HepG2 (cell line): Measurements from ENCODE around the gene MIGA2. TPM values are rescaled to one million over a fixed set of nuclear protein-coding genes. Genes with fewer than 3 reads are reported as not detected.

ENCODE experiments used
- AGO1 ChIP-seq: fragments of 200-400 bp; formaldehyde crosslinking; IDR thresholded peaks from 2 replicates; pipeline ENCODE4 v1.6.1; 2017; ENCODE audit warnings: mild to moderate bottlenecking, low read depth, low read length, moderate library complexity; ENCODE audit not compliant: poor library complexity, severe bottlenecking
- GMEB1 ChIP-seq: sonication (generic); formaldehyde crosslinking; IDR thresholded peaks from 2 replicates; pipeline ENCODE4 v1.5.1; 2020; ENCODE audit warnings: missing genetic modification reagents, mild to moderate bottlenecking, borderline replicate concordance
- HNRNPL ChIP-seq: fragments of 200-400 bp; formaldehyde crosslinking; IDR thresholded peaks from 2 replicates; pipeline ENCODE4 v1.6.1; 2017; ENCODE audit warnings: mild to moderate bottlenecking, low read depth, low read length
- HNRNPUL1 ChIP-seq: fragments of 200-400 bp; formaldehyde crosslinking; IDR thresholded peaks from 2 replicates; pipeline ENCODE4 v1.6.1; 2017; ENCODE audit warnings: low read depth, mild to moderate bottlenecking, low read length, moderate library complexity
- KDM4B ChIP-seq: sonication (generic); formaldehyde crosslinking; IDR thresholded peaks from 2 replicates; pipeline ENCODE4 v1.4.0; 2020; ENCODE audit warnings: missing genetic modification reagents
- KLF15 ChIP-seq: sonication (generic); formaldehyde crosslinking; IDR thresholded peaks from 2 replicates; pipeline ENCODE4 v1.8.1; 2023; ENCODE audit warnings: borderline replicate concordance, mild to moderate bottlenecking, inconsistent platforms, missing genetic modification reagents, mixed read lengths
- KMT2A ChIP-seq: sonication (generic); formaldehyde crosslinking; IDR thresholded peaks from 2 replicates; pipeline ENCODE4 v1.4.0; 2020; ENCODE audit warnings: missing genetic modification reagents
- MXD3 ChIP-seq: IDR thresholded peaks from 2 replicates; pipeline ENCODE4 v1.6.1; 2016; ENCODE audit warnings: mild to moderate bottlenecking, missing biosample characterization, missing genetic modification reagents
- NCOA1 ChIP-seq: sonication (generic); formaldehyde crosslinking; IDR thresholded peaks from 2 replicates; pipeline ENCODE4 v1.9.0; 2021; ENCODE audit warnings: missing genetic modification reagents
- PHF5A ChIP-seq: IDR thresholded peaks from one replicate; pipeline ENCODE4 v1.6.1; 2018; ENCODE audit warnings: low read depth, missing genetic modification reagents; ENCODE audit not compliant: unreplicated experiment
- POLR2AphosphoS5 ChIP-seq: IDR thresholded peaks from 2 replicates; pipeline ENCODE4 v1.6.1; 2012; ENCODE audit warnings: low read depth, low read length
- PRPF4 ChIP-seq: fragments of 200-400 bp; formaldehyde crosslinking; IDR thresholded peaks from 2 replicates; pipeline ENCODE4 v1.6.1; 2016; ENCODE audit warnings: low read length, low read depth; ENCODE audit not compliant: poor library complexity, severe bottlenecking
- SPEN ChIP-seq: sonication (generic); formaldehyde crosslinking; IDR thresholded peaks from 2 replicates; pipeline ENCODE4 v1.5.1; 2020; ENCODE audit warnings: low read depth, mild to moderate bottlenecking, missing genetic modification reagents
- ZBTB2 ChIP-seq: sonication (generic); formaldehyde crosslinking; IDR thresholded peaks from 2 replicates; pipeline ENCODE4 v1.8.0; 2022; ENCODE audit warnings: low read depth, missing genetic modification reagents
- ZMYM2 ChIP-seq: sonication (generic); formaldehyde crosslinking; IDR thresholded peaks from 2 replicates; pipeline ENCODE4 v1.8.0; 2022; ENCODE audit warnings: mild to moderate bottlenecking, missing genetic modification reagents
- ZNF160 ChIP-seq: sonication (generic); formaldehyde crosslinking; IDR thresholded peaks from 2 replicates; pipeline ENCODE4 v1.8.0; 2022; ENCODE audit warnings: mild to moderate bottlenecking, inconsistent platforms, missing genetic modification reagents
- ZNF564 ChIP-seq: sonication (generic); formaldehyde crosslinking; IDR thresholded peaks from 2 replicates; pipeline ENCODE4 v1.8.1; 2023; ENCODE audit warnings: mild to moderate bottlenecking, missing genetic modification reagents
- ZSCAN31 ChIP-seq: sonication (generic); formaldehyde crosslinking; IDR thresholded peaks from 2 replicates; pipeline ENCODE4 v1.5.0; 2020; ENCODE audit warnings: low read depth, mild to moderate bottlenecking, missing genetic modification reagents
- polyA plus RNA-seq, 8 experiments: library from polyadenylated mRNA; depleted of rRNA in 3 of 8; stranded (reverse) in 7 of 8; unstranded in 1 of 8; fragments of >200 nt; fragmentation: Illumina TruSeq in 4 of 8; extraction: Trizol in 4 of 8; gene quantifications; 2 replicates each; pipeline versions ENCODE4 v1.2.1 to v1.2.3, GENCODE V29; 2011 to 2016; ENCODE audit warnings: low read depth in 4 of 8, missing spikeins in 1 of 8, mixed read lengths in 1 of 8; ENCODE audit not compliant: insufficient read depth in 1 of 8
- total RNA-seq, 5 experiments: library from RNA; depleted of rRNA; stranded (reverse); fragments of >200 nt; fragmentation: Illumina TruSeq; extraction: Trizol; gene quantifications; 2 replicates each; pipeline ENCODE4 v1.2.3, GENCODE V29; 2016; ENCODE audit warnings: low read depth in 1 of 5
- TF ChIP-seq, protein P1 (sequence below): sonication (generic); formaldehyde crosslinking; IDR thresholded peaks from 2 replicates; pipeline ENCODE4 v1.9.0; 2022; ENCODE audit warnings: low read depth, missing genetic modification reagents
- TF ChIP-seq, protein P2 (sequence below): sonication (generic); formaldehyde crosslinking; IDR thresholded peaks from 2 replicates; pipeline ENCODE4 v1.4.0; 2020; ENCODE audit warnings: mild to moderate bottlenecking, missing genetic modification reagents

The MIGA2 gene
- total and polyA plus RNA-seq, 2 of the 13 experiments (the other 11 are each of a cell fraction or from before 2014, with no cell fraction given) = 10.8 to 17.1 TPM

DNA sequence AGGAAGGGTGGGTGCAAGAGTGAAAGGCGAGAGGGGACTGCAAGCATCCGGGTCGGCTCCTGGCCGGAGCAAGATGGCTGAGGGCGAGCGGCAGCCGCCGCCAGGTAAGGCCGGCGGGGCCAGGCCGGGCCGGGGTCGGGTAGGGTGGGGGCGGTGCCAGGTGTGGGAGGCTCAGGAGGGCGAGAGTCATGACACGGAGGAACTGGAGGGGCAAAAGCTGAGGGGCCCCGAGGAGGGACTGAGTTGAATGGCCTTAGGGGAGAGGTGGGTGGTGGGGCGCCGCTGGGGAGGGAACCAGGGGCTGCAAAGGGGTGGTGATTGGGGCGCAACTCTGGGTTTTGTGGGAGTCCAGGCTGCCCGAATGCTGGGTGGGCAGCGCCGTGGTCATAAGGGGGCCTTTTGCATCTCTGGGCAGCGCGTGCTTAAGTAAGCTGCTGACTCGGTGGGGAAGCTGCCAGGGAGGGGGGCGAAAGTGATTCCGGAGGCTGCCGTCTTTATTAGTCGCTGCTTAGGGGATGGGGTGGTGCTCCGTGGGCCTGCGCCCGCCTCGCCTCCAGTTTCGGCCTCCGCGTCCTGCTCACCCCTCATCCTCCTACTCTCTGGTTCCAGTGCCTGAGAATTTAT is 75.2 kb downstream of the MIGA2 start (continued):
- TF ChIP-seq KLF15 (peak; percentile 42; the same call in 1 of the 2 replicates), ZMYM2 (CRISPR knock-in tag) (no peak), HNRNPUL1 (no peak), NCOA1 (CRISPR knock-in tag) (no peak), MXD3 (CRISPR knock-in tag) (no peak; the same call in 1 of the 2 replicates), KDM4B (CRISPR knock-in tag) (no peak), HNRNPL (no peak), PRPF4 (no peak), SPEN (CRISPR knock-in tag) (no peak), ZSCAN31 (CRISPR knock-in tag) (0 out of 2 replicates have a peak, but pooled peaks have one; percentile 62), KMT2A (CRISPR knock-in tag) (0 out of 2 replicates have a peak, but pooled peaks have one; percentile 21), GMEB1 (CRISPR knock-in tag) (no peak), ZNF160 (CRISPR knock-in tag) (no peak), PHF5A (CRISPR knock-in tag) (no peak), POLR2AphosphoS5 (no peak), ZBTB2 (no peak), AGO1 (no peak), ZNF564 (no peak)
- TF ChIP-seq, protein P1, sequence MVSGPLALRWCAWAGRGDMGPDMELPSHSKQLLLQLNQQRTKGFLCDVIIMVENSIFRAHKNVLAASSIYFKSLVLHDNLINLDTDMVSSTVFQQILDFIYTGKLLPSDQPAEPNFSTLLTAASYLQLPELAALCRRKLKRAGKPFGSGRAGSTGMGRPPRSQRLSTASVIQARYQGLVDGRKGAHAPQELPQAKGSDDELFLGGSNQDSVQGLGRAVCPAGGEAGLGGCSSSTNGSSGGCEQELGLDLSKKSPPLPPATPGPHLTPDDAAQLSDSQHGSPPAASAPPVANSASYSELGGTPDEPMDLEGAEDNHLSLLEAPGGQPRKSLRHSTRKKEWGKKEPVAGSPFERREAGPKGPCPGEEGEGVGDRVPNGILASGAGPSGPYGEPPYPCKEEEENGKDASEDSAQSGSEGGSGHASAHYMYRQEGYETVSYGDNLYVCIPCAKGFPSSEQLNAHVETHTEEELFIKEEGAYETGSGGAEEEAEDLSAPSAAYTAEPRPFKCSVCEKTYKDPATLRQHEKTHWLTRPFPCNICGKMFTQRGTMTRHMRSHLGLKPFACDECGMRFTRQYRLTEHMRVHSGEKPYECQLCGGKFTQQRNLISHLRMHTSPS = no peak
- TF ChIP-seq, protein P2, sequence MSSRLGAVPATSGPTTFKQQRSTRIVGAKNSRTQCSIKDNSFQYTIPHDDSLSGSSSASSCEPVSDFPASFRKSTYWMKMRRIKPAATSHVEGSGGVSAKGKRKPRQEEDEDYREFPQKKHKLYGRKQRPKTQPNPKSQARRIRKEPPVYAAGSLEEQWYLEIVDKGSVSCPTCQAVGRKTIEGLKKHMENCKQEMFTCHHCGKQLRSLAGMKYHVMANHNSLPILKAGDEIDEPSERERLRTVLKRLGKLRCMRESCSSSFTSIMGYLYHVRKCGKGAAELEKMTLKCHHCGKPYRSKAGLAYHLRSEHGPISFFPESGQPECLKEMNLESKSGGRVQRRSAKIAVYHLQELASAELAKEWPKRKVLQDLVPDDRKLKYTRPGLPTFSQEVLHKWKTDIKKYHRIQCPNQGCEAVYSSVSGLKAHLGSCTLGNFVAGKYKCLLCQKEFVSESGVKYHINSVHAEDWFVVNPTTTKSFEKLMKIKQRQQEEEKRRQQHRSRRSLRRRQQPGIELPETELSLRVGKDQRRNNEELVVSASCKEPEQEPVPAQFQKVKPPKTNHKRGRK = no peak
